Spleen (tissue), 11 donors: ENCODE results near the gene MORN3. TPM values are rescaled to one million over a fixed set of nuclear protein-coding genes. Genes with fewer than 3 reads are reported as not detected.

Experiments
- DNase-seq: peaks from one replicate; pipeline ENCODE4 v3.0.0-alpha.2; 2020
- H3K27ac ChIP-seq, 8 donors: fragments of 200-600 bp; sonication (generic) in 7 of 8; 1 replicate in 4 of 8; 2 replicates in 4 of 8; pipeline versions ENCODE4 v1.5.0 to v1.8.0; 2016 to 2021; ENCODE audit warnings: inconsistent platforms in 4 of 8, mild to moderate bottlenecking in 4 of 8, moderate library complexity in 1 of 8
- H3K27me3 ChIP-seq, 7 donors: fragments of 200-600 bp; sonication (generic) in 6 of 7; replicated peaks in 1 of 7; 1 replicate in 4 of 7; 2 replicates in 3 of 7; pipeline versions ENCODE4 v1.5.0 to v1.8.0; 2016 to 2021; ENCODE audit warnings: inconsistent platforms in 3 of 7, mild to moderate bottlenecking in 1 of 7
- H3K36me3 ChIP-seq, 6 donors: fragments of 200-600 bp; sonication (generic) in 5 of 6; 1 replicate in 4 of 6; 2 replicates in 2 of 6; pipeline versions ENCODE4 v1.5.0 to v1.8.0; 2016 to 2021; ENCODE audit warnings: inconsistent platforms in 2 of 6
- H3K4me1 ChIP-seq, 6 donors: fragments of 200-600 bp; sonication (generic) in 5 of 6; 1 replicate in 3 of 6; 2 replicates in 3 of 6; pipeline versions ENCODE4 v1.5.0 to v1.8.0; 2016 to 2021; ENCODE audit warnings: inconsistent platforms in 3 of 6
- H3K4me3 ChIP-seq, 8 donors: fragments of 200-600 bp; sonication (generic) in 7 of 8; 1 replicate in 4 of 8; 2 replicates in 4 of 8; pipeline versions ENCODE4 v1.5.0 to v1.8.0; 2016 to 2021; ENCODE audit warnings: inconsistent platforms in 4 of 8, mild to moderate bottlenecking in 4 of 8, moderate library complexity in 2 of 8
- H3K9me3 ChIP-seq, 8 donors: fragments of 200-600 bp; sonication (generic) in 7 of 8; 1 replicate in 4 of 8; 2 replicates in 4 of 8; pipeline versions ENCODE4 v1.5.0 to v1.8.0; 2016 to 2021; ENCODE audit warnings: inconsistent platforms in 4 of 8
- POLR2A ChIP-seq, 3 donors: fragments of 450-650 bp; IDR thresholded peaks; one replicate each; pipeline ENCODE4 v1.5.1; 2017; ENCODE audit warnings: antibody characterized with exemption in 3 of 3, mild to moderate bottlenecking in 1 of 3
- POLR2AphosphoS5 ChIP-seq, 3 donors: sonication (generic); formaldehyde crosslinking; IDR thresholded peaks; one replicate each; pipeline ENCODE4 v1.5.1; 2017; ENCODE audit warnings: antibody characterized with exemption in 3 of 3
- WGBS, 5 donors: extraction: QIAGEN DNeasy Blood & Tissue Kit in 3 of 5; methylation state at CpG; one replicate each; pipeline versions ENCODE4 v1.1.5 to v1.1.7; 2013 to 2018; 5-methylcytosine and 5-hydroxymethylcytosine counted together
- intact Hi-C: fragments of 100-400 bp; cut with DNase I; formaldehyde crosslinking; loops from one replicate; pipeline ENCODE4 v1.15.0; 2023; ENCODE audit warnings: low total_unique reads
- polyA plus RNA-seq, 3 donors: library from polyadenylated mRNA; stranded (reverse); fragments of 200-250 nt; gene quantifications; one replicate each; pipeline ENCODE4 v1.2.1, GENCODE V29; 2013
- total RNA-seq, 7 donors: library from RNA; depleted of rRNA in 3 of 7; stranded (reverse); fragments of >200 nt in 3 of 7; fragmentation: NEBNext Ultra II Directional in 4 of 7; extraction: Animal tissue kit (Norgen Biotek cat#: 25700) in 4 of 7; gene quantifications; one replicate each; pipeline versions ENCODE4 v1.1.0 to v1.2.1, GENCODE V29; 2016 to 2021
- TF ChIP-seq, protein P1 (sequence below), 11 experiments: fragments of 200-600 bp in 7 of 11; fragments of 450-650 bp in 4 of 11; sonication (generic) in 4 of 11; IDR thresholded peaks in 8 of 11; conservative IDR thresholded peaks in 3 of 11; 1 replicate in 7 of 11; 2 replicates in 4 of 11; pipeline versions ENCODE4 v1.4.0 to v1.8.0; 2016 to 2021; ENCODE audit warnings: antibody characterized with exemption in 11 of 11, inconsistent platforms in 4 of 11, mild to moderate bottlenecking in 1 of 11
- donor health status: healthy with polysubstance abuse.
- donor health status: DM: no; HTN: no; CAD: no; lungs with moderate emphysema.
- donor health status: DM: no; HTN: no; CAD: no.
- donor health status: Bipolar disorder and iron deficiency.
- donor health status: healthy.
- donor health status: DM: no; HTN: no; CAD: no.
- donor health status: DM: yes; HTN: yes; CAD: no.

The MORN3 gene
- total and polyA plus RNA-seq, 10 donors = 0.17 to 2.5 (median 1.0) TPM; not detected in 1

DNA sequence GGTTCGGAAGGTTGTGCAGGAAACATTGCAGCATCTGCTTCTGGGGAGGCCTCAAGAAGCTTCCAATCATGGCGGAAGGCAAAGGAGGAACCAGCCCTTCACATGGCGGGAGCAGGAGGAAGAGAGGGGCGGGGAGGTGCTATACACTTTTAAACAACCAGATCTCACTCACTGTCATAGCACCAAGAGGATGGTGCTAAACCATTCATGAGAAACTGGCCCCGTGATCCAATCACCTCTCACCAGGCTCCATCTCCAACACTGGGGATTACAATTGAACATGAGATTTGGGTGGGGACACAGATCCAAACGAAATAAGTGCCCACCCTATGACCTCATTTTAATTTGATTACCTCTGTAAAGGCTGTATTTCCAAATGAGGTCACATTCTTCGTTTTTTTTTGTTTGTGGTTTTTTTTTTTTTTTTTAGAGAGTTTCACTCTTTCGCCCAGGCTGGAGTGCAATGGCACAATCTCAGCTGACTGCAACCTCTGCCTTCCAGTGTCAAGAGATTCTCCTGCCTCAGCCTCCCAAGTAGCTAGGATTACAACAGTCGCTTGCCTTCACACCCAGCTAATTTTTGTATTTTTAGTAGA, 54.5 kb downstream of the MORN3 start:
- 58 to 67% (median 66%) methylated on average over 9 of the region's 9 CpGs for WGBS, 5 donors
- H3K27me3 ChIP-seq = no peaks in the 10 kb centered on the region
- H3K4me3 ChIP-seq = no peak overlapping the region
- no peaks in the 10 kb centered on the region for H3K36me3 ChIP-seq
- no peaks in the 10 kb centered on the region for H3K9me3 ChIP-seq
- H3K27ac ChIP-seq = peak overlapping the region in 2 of 8 donors; percentile 9 to 18
- DNase-seq = no peak
- peaks cover 0 to 38% (median 2%) of the 10 kb centered on the region in 6 donors for H3K4me1 ChIP-seq
- TF ChIP-seq POLR2A (IDR thresholded peaks at IDR 0.05) (no peak), POLR2AphosphoS5 (IDR thresholded peaks at IDR 0.05) (no peak)
- TF ChIP-seq, protein P1, sequence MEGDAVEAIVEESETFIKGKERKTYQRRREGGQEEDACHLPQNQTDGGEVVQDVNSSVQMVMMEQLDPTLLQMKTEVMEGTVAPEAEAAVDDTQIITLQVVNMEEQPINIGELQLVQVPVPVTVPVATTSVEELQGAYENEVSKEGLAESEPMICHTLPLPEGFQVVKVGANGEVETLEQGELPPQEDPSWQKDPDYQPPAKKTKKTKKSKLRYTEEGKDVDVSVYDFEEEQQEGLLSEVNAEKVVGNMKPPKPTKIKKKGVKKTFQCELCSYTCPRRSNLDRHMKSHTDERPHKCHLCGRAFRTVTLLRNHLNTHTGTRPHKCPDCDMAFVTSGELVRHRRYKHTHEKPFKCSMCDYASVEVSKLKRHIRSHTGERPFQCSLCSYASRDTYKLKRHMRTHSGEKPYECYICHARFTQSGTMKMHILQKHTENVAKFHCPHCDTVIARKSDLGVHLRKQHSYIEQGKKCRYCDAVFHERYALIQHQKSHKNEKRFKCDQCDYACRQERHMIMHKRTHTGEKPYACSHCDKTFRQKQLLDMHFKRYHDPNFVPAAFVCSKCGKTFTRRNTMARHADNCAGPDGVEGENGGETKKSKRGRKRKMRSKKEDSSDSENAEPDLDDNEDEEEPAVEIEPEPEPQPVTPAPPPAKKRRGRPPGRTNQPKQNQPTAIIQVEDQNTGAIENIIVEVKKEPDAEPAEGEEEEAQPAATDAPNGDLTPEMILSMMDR (IDR thresholded peaks at IDR 0.05 in 8 of 11, conservative IDR thresholded peaks at IDR 0.05 in 3 of 11) = no peak
- intact Hi-C loops = loop anchor here (5.0 kb wide), 1 partner anchor 48 kb away; no protein-coding TSS in a partner anchor

DNA sequence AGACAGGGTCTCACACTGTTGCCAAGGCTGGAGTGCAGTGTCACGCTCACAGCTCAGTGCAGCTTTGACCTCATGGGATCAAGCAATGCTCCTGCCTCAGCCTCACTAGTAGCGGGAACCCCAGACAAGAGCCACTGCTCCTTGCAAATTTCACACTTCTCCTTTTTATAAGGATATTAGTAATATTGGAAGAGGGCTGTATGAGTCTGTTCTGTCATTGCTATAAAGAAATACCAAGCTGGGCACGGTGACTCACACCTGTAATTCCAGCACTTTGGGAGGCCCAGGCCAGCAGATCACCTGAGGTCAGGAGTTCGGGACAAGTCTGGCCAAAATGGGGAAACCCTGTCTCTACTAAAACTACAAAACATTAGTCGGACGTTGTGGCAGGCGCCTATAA, 56.0 kb downstream of the MORN3 start:
- intact Hi-C loops = no loop called here
- 77 to 85% (median 81%) methylated on average over 7 of the region's 7 CpGs for WGBS, 5 donors
- no peak for TF ChIP-seq POLR2AphosphoS5 (IDR thresholded peaks at IDR 0.05)
- no peak for TF ChIP-seq POLR2A (IDR thresholded peaks at IDR 0.05)
- TF ChIP-seq, protein P1 (IDR thresholded peaks at IDR 0.05 in 8 of 11, conservative IDR thresholded peaks at IDR 0.05 in 3 of 11) = no peak
- Histone ChIP-seq H3K27me3 (no peaks in the 10 kb centered on the region), H3K4me3 (no peak overlapping the region), H3K36me3 (no peaks in the 10 kb centered on the region), H3K27ac (no peak overlapping the region), H3K9me3 (no peaks in the 10 kb centered on the region), H3K4me1 (peaks cover 0 to 25% (median 2%) of the 10 kb centered on the region in 6 donors)
- no peak for DNase-seq

DNA sequence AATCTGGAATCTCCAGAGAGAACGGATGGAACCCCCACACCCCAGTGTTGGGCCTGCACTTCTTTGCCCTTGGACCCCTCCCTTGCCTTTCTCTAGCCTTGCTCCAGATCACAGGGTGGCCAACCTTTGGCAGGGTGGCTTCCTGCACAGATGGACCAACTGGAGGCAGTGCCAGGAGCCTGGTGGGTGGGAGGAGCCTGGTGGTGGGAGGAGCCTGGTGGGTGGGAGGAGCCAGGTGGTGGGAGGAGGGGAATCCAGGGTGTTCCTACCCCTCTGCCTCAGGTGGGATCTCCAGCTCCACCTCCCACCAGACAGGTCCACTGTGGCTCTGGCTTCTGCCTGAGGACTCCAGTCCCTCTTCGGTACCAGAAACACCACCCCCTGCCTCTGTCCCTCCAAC, 58.1 kb downstream of the MORN3 start:
- H3K36me3 ChIP-seq = no peaks in the 10 kb centered on the region
- no peaks in the 10 kb centered on the region for H3K27me3 ChIP-seq
- H3K4me1 ChIP-seq = peaks cover 0 to 21% (median 2%) of the 10 kb centered on the region in 6 donors
- TF ChIP-seq POLR2AphosphoS5 (IDR thresholded peaks at IDR 0.05) (no peak), POLR2A (IDR thresholded peaks at IDR 0.05) (no peak)
- TF ChIP-seq, protein P1 (IDR thresholded peaks at IDR 0.05 in 8 of 11, conservative IDR thresholded peaks at IDR 0.05 in 3 of 11) = no peak
- H3K4me3 ChIP-seq = no peak overlapping the region
- intact Hi-C loops = no loop called here
- peak overlapping the region in 5 of 8 donors; percentile 54 to 63 (median 55) for H3K27ac ChIP-seq
- H3K9me3 ChIP-seq = no peaks in the 10 kb centered on the region
- DNase-seq = no peak
- 82 to 95% (median 89%) methylated on average over 2 of the region's 2 CpGs for WGBS, 5 donors

DNA sequence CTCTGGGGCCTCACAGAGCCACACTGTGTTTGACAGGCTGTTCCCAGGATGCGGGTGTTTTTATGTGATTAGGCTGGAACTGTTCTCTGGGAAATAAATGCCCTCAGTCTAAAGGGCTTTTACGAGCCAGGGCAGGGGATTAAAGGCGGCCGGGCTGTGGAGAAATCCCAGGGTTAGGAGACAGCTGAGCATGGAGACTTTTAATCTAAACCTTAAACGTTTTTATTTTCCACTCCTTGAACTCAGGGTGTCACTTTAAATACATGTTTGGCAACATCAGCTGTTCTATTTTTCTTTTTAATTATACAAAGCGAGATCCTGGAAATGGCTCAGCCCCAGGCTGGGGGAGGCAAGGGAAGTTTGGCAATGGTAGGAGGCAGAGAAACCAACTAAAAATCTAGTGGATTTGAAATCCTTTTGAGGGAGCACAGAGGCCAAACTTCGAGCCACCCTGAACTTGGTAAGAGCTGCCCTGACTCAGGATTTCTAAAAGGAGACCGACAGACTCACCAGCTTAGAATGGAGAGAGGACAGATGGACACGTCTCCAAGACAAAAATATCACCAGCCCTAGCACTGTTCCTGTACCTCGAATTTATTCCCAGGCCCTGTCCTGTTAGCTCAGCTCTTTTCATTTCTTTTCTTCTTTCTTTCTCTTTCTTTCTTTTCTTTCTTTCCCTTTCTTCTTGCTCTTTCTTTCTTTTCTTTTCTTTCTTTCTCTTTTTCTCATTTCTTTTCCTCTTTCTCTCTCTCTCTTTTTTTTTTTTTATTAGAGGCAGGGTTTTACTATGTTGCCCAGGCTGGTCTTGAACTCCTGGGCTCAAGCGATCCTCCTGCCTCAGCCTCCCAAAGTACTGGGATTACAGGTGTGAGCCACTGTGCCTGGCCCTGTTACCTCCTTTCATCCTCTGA, 59.0 kb downstream of the MORN3 start:
- TF ChIP-seq POLR2AphosphoS5 (IDR thresholded peaks at IDR 0.05) = peak in 1 of 3 donors; percentile 17
- TF ChIP-seq, protein P1 (IDR thresholded peaks at IDR 0.05 in 8 of 11, conservative IDR thresholded peaks at IDR 0.05 in 3 of 11) = no peak
- WGBS, 5 donors = 58 to 77% (median 69%) methylated on average over 11 of the region's 11 CpGs
- Histone ChIP-seq H3K27me3 (no peaks in the 10 kb centered on the region), H3K9me3 (no peaks in the 10 kb centered on the region), H3K4me1 (peaks cover 0 to 13% (median 2%) of the 10 kb centered on the region in 6 donors), H3K4me3 (no peak overlapping the region), H3K27ac (peak overlapping the region in 6 of 8 donors; percentile 54 to 63 (median 55)), H3K36me3 (no peaks in the 10 kb centered on the region)
- intact Hi-C loops = no loop called here
- no peak for DNase-seq
